HG03108 (cell line): ENCODE results near the gene HABP2.

Source experiments
- ATAC-seq: cut with Tn5 transposase; IDR thresholded peaks from one replicate; pipeline ENCODE4 v1.9.1; 2021; ENCODE audit warnings: moderate library complexity; ENCODE audit not compliant: unreplicated experiment

The HABP2 gene

GRCh38 chr10:113627836-113628235, 75.0 kb downstream of the HABP2 start:
- ATAC-seq: no peak

DNA sequence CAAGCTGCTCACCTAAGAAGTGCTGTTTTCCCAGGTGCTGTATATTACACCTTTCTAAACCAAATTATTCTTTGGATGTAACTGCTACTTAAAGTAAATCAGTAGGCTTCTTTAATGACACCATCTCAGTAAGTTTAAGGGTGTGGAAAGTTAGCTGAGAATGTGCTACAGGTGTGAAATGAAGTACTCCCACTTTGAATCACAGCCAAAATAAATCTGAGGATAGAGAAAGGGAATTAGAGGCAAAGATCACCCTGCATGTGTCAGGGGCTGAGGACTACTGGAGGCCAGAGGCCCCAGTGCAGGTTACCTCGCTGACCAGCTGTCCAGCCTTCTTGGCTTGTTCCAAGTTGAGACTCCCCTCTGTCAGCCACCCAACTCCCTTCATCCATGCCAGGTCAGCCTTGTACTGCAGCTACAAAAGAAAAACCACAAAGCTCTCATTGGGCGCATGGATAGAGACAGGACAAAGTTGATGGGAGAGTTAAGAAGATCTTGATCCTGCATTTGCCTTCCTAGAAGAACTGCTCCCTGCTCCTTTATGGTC, 75.8 kb downstream of the HABP2 start:
- no peak for ATAC-seq

DNA sequence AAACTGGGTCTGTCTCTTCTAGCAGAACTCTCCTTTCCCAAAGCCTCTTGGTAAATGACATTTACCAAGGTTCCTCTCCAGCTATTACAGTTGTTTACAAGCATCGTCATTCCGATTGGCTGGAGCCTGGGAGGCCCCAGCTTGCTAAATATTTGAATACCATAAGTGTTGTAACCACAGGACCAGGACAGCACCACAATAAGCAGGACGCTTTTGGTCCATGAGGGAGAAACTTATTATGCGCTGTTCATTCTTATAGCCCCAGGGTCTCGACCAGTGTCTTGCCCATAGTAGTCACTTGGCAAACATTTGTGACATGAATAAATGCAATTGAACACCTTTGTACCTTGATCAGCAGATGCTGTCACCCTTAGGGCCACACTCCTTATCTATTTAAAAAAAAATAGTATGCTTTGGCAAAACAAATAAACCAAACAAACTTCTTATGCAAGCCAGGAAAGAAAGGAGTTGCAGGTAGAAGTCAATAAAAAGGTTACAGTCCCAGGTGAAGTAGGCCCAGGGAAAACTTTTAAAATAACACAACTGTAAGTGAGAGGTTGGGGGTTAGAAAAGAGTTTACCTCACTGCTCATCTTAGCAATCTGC, 78.2 kb downstream of the HABP2 start:
- ATAC-seq: no peak

- no peak for ATAC-seq
Observed at GRCh38 chr10:113631684-113632367, 79.0 kb downstream of the HABP2 start.
